CD4-positive, alpha-beta T cell treated with Interleukin-12 subunit alpha and Interleukin-12 subunit beta, for 1 hour (primary cell): ENCODE measurements around the gene CES1.
"Not testable (repeated sequence)": the region's sequence is repeated elsewhere in the genome, so short reads cannot be mapped to it uniquely, and the experiment has no call there.

Experiments
- DNase-seq: peaks from one replicate; pipeline ENCODE4 v3.0.0-alpha.2; 2020

CES1 gene

DNA sequence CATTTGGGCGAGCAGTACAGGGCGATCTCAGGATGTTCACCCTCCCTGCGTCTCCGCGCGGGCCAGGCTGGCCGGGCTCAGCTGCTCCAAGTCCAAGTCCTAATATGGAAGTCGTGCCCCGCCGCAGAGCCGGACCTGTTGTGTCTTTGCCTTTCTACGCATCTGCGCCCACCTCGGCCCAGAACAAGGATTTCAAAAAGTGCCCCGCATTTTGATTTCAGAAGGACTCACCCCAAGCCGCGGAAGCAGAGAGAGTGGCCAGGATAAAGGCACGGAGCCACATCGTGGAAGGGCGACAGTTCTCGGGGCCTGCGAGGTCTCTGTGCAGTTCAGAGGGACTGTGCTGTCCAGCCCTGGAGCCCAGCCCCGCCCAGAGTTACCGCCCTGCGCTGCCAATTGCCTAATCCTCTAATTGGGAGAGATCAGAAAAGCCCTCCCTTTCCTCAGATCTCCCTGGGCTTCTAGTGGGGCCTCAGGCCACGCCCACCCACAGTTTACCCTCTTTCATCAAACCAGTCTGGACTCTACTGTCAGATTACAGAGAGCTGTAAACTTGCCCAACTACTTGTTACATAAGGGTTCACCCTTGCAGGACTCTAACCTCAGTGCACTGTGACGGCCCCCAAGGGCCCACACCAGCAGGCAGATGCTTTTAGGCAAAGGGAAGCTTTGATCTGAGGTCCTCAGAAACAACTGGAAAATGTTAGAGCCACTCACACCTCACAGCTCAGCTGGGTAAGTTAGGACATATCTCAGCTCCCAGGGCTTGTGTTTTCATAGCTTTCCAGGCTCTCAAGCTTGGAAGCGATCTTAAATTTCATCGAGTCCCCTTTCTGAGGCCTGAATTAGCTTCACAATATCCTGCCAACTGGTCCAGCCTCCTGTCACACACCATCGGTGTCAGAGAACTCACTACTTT, at the start of gene CES1:
TSS of gene CES1 (minus strand) at position 324 of the 919 bp plus-strand sequence. CDS start at position 283, 41 bp downstream.
- no peak for DNase-seq

GRCh38 chr16:55876854-55877253, 44.0 kb upstream of the CES1 start:
- DNase-seq = no peak

DNA sequence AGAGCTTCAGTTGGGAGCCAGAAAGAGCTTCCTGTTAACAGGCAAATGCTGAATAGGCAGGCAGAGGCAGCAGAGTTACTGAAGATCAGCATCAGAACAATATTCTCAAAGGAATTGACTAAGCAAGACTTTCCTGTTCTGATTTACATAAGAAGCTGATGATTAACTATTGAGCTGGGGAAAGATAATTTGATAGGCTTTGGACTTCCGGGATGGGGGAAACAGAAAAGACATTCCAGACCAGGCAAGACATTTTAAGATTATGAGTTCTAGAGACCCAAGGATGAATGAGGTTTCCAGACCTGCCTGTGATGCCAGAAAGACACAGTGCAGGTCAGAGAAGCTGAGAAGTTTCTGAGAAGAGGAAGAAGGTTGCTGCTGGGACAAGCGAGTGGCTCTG, 42.4 kb upstream of the CES1 start, which contains the start of gene CES5A:
TSS of gene CES5A (minus strand) at position 101 of the 400 bp plus-strand sequence. CDS start 152 bp downstream, outside the sequence.
- no peak for DNase-seq

DNA sequence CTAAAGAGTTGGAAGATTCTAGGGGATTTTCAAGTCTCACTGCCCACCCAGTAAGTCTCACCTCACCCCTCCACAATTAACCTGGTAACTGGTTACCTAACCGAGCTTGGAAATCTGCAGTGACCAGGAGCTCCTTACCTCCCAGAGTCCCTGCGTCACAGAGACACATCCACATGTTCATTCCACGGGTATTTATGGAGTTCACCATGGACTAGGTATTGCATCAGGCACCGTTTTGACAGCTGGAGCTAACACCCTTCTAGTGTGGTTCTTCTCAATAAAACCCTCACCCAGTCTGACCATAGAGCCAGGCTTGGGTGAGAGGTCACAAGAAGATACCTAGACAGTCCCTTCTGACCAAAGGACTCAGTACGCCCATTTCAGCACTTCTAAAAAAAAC, 40.2 kb upstream of the CES1 start:
- no peak for DNase-seq

- DNase-seq = no peak
Observed at GRCh38 chr16:55872130-55872529, 39.2 kb upstream of the CES1 start.

- DNase-seq = no peak
Observed at GRCh38 chr16:55871411-55872038, 38.6 kb upstream of the CES1 start.

DNA sequence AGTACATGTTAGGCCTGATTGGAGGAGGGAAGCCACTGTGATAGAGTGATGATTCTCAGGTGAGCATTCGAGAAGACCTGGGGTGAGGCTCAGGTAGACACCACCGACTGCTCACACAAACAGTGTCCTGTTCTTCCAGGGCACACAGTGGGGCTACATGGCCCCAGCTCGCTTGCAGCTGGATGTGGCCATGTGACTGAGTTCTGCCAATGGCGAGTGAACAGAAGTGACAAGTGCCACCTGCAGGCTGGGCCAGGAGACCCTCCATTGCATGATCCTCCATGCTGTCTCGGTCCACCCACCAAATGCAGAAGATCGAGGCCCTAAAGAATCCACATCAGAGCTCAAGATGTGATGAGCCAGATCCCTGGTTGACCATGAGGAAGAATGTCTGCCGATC, 36.1 kb upstream of the CES1 start:
- DNase-seq = no peak

- DNase-seq = no peak
Observed at GRCh38 chr16:55868137-55868536, 35.2 kb upstream of the CES1 start.

DNA sequence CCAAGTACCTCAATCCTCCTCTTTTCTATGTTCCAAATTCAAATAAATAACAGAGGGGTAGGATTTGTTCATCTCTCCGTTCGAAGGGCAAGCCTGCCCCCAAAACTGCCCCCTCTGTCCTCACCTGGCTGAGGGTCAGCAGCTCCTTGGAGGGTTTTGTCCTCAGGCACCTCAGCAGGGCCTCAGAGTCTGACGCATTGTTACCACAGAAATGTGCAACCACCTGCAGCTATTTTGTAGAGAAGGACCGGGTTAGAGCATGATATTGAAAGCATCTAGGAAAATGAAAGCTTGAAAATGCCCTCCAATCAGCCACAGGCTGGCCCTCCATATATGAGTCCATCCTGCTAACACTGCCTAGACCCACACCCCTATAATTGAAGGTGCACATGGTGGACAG, 28.4 kb upstream of the CES1 start:
- no peak for DNase-seq

DNA sequence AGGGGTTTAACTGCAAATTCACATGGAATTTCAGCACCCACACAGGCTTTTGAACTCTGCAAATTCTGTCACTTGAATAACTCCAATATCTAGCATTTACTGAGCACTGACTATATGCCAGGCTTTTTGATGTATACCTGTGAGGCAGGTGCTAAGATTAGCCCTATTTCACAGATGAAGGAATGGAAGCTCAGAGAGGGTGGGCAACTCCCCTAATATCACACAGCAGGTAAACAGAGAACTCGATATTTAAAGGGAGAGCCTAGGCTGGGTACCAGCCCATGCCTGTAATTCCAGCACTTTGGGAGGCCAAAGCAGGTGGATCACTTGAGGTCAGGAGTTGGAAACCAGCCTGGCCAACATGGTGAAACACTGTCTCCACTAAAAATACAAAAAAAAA, 24.8 kb upstream of the CES1 start:
- not testable (repeated sequence) for DNase-seq

DNA sequence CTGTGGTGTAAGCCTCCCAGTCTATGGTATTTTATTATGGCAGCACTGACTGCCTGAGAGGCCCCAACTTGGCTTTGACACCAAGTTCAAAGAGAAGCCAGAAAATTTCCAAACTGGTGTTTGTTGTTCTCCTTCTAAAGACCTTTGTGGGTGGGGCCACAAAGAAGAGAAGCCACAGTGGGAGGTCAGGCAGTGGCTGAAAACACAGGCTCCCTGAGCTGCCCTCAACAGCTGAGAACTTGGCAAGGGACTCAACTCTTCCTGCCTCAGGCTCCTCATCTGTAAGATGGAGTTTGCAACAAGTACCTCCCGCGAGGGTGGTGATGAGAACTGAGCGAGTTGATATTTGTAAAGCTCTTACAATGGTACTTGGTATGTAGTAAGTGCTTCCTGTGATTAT, 24.1 kb upstream of the CES1 start:
- no peak for DNase-seq

DNA sequence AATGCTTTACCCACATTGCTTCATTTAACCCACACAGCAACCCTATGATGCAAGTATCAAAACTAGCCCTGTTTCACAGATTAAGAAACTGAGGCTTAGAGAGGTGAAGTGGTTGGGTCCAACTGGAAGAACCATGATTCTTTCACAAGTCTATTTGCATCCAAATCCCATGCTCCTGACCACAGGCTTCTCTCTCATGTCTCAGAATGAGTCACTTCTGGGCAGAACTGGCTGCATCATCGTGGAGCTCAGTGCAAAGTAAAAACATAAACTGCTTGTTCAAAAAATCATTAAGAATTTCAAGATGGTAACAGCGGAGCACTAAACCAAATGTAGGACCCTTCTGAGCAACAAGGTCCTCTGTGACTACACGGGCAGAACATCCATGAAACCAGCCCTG, 20.2 kb upstream of the CES1 start:
- no peak for DNase-seq

DNA sequence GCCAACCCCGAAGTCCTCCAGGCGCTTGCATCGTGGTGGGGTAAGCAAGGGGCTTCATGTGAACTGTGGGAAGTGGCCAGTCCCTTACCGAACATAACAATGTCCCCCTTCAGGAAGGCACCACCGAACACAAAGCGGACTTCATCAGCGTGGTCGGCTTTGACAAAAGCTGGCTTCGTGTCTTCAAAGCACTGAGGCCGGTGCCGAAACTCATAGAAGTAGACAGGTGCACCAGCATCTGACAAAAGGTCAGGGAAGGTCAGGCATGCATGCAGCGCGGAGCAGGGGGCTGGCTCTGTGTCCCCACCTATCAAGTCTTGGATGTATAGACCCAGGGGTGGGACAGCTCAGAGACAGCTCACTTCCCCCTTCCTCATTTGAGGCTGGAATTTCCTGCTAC, 16.6 kb upstream of the CES1 start:
- DNase-seq = no peak

- DNase-seq = no peak
Observed at GRCh38 chr16:55846598-55847346, 13.9 kb upstream of the CES1 start.

DNA sequence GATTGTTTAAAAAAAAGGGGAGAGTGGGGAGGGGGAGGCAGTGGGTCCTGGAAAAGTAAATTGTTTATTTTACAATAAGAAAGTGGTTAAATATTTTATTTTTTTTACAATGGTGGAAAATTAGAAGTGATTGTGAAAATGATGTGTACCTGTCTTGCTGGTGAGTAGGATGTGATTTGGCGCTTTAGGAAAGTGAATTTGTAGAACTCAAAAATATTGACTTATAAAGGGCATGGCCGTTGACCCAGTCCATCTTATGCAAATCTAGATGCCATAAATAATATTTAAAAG, 10.2 kb upstream of the CES1 start:
- no peak for DNase-seq

- peak; percentile 49 for DNase-seq
Observed at GRCh38 chr16:55842369-55843104, 9.6 kb upstream of the CES1 start.

GRCh38 chr16:55839115-55839514, 6.2 kb upstream of the CES1 start:
- DNase-seq = no peak

DNA sequence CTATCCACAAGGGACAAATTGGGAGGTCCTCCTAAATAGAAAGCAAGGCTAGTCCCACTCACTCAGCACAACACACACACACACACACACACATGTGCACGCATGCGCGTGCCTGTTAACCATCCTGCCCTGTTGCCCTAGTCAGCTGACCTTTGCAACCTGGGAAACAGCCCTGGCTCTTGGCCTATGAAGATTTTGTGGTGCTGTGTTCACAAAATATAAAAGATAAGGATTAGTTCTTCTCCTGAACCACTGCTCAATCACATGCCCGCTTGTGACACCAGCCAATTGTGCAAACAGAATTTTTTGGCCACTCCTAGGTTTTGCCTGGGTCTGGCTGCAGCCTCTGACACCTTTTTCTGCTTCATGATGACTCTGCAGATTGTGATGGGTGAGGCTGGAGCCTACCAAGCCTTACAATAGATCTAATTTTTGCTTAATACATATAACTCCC, 3.3 kb upstream of the CES1 start:
- no peak for DNase-seq

- DNase-seq = no peak
Observed at GRCh38 chr16:55835581-55835980, 2.7 kb upstream of the CES1 start.

- not testable (repeated sequence) for DNase-seq
Observed at GRCh38 chr16:55835173-55835572, 2.3 kb upstream of the CES1 start.

DNA sequence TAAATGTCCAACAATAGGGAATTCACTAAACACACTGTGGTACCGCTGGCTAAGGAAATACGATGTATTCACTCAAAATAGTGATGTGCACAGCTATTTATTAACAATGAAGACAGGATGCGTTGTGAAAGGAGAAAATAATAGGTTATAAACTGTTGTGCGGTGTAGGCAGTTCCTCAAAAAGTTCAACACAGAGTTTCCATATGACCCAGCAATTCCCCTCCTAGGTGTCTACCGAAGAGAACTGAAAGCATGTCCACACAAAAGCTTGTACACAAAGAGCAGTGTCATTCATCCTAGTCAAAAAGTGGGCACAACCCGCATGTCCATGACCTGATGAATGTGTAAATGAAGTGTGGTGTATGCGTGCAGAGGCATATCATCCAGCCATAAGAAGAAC, 1.2 kb upstream of the CES1 start:
- DNase-seq = no peak

GRCh38 chr16:55832425-55832772, 497 bp downstream of the CES1 start:
- DNase-seq = no peak
